ENCODE results near the gene RERE.

- no peak for TF ChIP-seq CTCF (IDR thresholded peaks at IDR 0.05)
- TF ChIP-seq POLR2A (IDR thresholded peaks at IDR 0.05), result no peak
Measured at GRCh38 chr1:8790987-8791386, 26.5 kb downstream of the RERE start.

Measured in thyroid gland (tissue), 4 donors.